ENCODE results near the gene NNAT. TPM values are rescaled to one million over a fixed set of nuclear protein-coding genes. Genes with fewer than 3 reads are reported as not detected.

NNAT gene
- total and polyA plus RNA-seq, 2 donors (not counting 1 experiment from before 2014, with no cell fraction given): 0.74 to 0.83 TPM

GRCh38 chr20:37571033-37571432 lies 50.0 kb downstream of the NNAT start:
- no peak overlapping the region for H3K4me2 ChIP-seq (ENCODE audit: extremely low read depth, insufficient read depth, low read length)
- no peak for DNase-seq (ENCODE audit: low read depth in 2 of 2)
- H2AFZ ChIP-seq (ENCODE audit: low read length): no peak overlapping the region
- H3K36me3 ChIP-seq (ENCODE audit: control insufficient read depth, insufficient read depth, low read length): no peaks in the 10 kb centered on the region
- TF ChIP-seq CTCF (conservative IDR thresholded peaks at IDR 0.05 in 1 of 2, IDR thresholded peaks at IDR 0.05 in 1 of 2; ENCODE audit: low read depth in 1 of 2, low read length in 2 of 2): no peak
- TF ChIP-seq EZH2 (IDR thresholded peaks at IDR 0.05; ENCODE audit: low read length, missing control alignments): no peak
- H3K4me1 ChIP-seq (ENCODE audit: control insufficient read depth, extremely low read depth, insufficient read depth, low read length): no peaks in the 10 kb centered on the region
- no peaks in the 10 kb centered on the region for H3K79me2 ChIP-seq (ENCODE audit: control insufficient read depth, insufficient read depth, low read length)
- no peak overlapping the region for H3K27ac ChIP-seq (ENCODE audit: insufficient read depth, low read length)
- peaks cover 2% of the 10 kb centered on the region for H4K20me1 ChIP-seq (ENCODE audit: control insufficient read depth, extremely low read depth, insufficient read depth, low read length)
- peaks cover 21% of the 10 kb centered on the region for H3K27me3 ChIP-seq (ENCODE audit: control insufficient read depth, insufficient read depth, low read length)
- no peak overlapping the region for H3K4me3 ChIP-seq (replicated peaks in 1 of 4; ENCODE audit: control extremely low read depth in 1 of 4, insufficient read depth in 1 of 4, low read depth in 3 of 4, low read length in 4 of 4)
- H3K9ac ChIP-seq (ENCODE audit: insufficient read depth, low read length): no peak overlapping the region
- no peaks in the 10 kb centered on the region for H3K9me3 ChIP-seq (ENCODE audit: control insufficient read depth, insufficient read depth, low read depth, low read length)

Other genes with a start within 250 kb of the NNAT start
- gene MANBAL, start 231.6 kb upstream of the NNAT start, total RNA-seq: 14.4 and 25.8 TPM in 2 replicates
- gene MANBAL, start 231.6 kb upstream of the NNAT start, polyA plus RNA-seq: 99.9 and 105 TPM in 2 replicates
- gene SRC, start 175.1 kb upstream of the NNAT start, total RNA-seq: 12.3 and 20.3 TPM in 2 replicates
- gene SRC, start 175.1 kb upstream of the NNAT start, polyA plus RNA-seq: 17.8 and 18.6 TPM in 2 replicates
- 19.3 and 31.0 TPM in 2 replicates for gene BLCAP, start 6.6 kb downstream of the NNAT start, total RNA-seq
- 76.7 and 83.1 TPM in 2 replicates for gene BLCAP, start 6.6 kb downstream of the NNAT start, polyA plus RNA-seq
- 28.5 and 39.0 TPM in 2 replicates for gene CTNNBL1, start 172.8 kb downstream of the NNAT start, total RNA-seq
- 31.3 and 39.1 TPM in 2 replicates for gene CTNNBL1, start 172.8 kb downstream of the NNAT start, polyA plus RNA-seq

All from fibroblast of lung (primary cell).